Epithelial cell of esophagus (primary cell): ENCODE data around the gene SOD2.
"Not testable (repeated sequence)": the region's sequence is repeated elsewhere in the genome, so short reads cannot be mapped to it uniquely, and the experiment has no call there.

ENCODE experiments used
- DNase-seq: peaks from one replicate; pipeline ENCODE4 v3.0.0; 2010; ENCODE audit warnings: low read depth
- H3K4me3 ChIP-seq: 2 replicates; pipeline ENCODE4 v1.5.1; 2011; ENCODE audit warnings: mild to moderate bottlenecking, low read length, control low read depth
- CTCF ChIP-seq: IDR thresholded peaks from 2 replicates; pipeline ENCODE4 v1.5.1; 2011; ENCODE audit warnings: low read depth, mild to moderate bottlenecking, low read length, control low read depth, inconsistent platforms; ENCODE audit not compliant: insufficient read depth; ENCODE audit errors: missing control alignments

The SOD2 gene

DNA sequence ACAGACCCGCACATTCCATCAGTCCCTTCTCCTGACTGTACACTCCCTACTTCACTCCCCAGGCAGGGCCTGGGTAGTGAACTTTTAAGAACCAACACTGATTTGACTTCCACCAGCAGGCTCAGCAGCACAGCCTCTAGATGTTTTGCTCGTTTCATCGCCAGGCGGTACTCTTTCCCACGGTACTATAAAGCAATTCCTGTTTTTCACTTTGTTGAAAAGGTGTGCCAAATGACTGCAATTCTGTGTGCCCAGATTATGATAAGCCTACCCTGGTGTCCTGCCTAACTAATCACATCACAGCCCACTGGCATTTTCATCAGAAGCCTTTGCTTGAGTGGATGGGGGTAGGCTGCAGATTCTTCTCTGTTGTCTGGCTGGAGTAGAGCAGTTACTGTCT is 21.4 kb upstream of the SOD2 start:
- H3K4me3 ChIP-seq, result no peak overlapping the region
- no peak for DNase-seq
- TF ChIP-seq CTCF, result no peak

DNA sequence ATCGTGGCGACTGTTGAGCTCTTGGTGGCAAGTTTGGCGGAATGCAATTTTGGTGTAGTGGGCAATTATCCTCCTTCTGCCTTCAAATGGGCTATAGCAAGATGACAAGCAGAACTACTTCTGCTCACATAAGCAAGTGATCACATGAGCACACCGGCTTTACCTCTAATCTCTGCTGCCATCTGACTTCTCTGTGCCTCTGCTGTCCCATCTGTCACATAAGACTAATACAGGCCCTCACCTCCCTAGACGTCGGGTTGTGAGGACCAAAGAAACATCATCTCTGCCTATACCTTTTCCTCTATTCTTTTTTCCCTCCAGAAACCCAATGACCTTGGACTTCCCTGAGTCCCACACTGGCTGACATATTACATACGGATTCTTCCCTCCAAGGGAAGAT is 20.9 kb upstream of the SOD2 start:
- H3K4me3 ChIP-seq, result no peak overlapping the region
- no peak for DNase-seq
- no peak for TF ChIP-seq CTCF

DNA sequence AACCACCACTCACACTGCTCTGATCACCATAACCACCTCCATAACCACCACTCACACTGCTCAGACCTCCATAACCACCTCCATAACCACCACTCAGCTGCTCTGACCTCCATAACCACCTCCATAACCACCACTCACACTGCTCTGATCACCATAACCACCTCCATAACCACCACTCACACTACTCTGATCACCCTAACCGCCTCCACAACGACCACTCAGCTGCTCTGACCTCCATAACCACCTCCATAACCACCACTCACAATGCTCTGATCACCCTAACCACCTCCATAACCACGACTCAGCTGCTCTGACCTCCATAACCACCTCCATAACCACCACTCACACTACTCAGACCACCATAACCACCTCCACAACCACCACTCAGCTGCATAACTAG is 19.3 kb upstream of the SOD2 start:
- H3K4me3 ChIP-seq, DNase-seq: not testable (repeated sequence)

- DNase-seq, H3K4me3 ChIP-seq: not testable (repeated sequence)
These were observed 17.6 kb upstream of the SOD2 start for GRCh38 chr6:159710603-159711002.

DNA sequence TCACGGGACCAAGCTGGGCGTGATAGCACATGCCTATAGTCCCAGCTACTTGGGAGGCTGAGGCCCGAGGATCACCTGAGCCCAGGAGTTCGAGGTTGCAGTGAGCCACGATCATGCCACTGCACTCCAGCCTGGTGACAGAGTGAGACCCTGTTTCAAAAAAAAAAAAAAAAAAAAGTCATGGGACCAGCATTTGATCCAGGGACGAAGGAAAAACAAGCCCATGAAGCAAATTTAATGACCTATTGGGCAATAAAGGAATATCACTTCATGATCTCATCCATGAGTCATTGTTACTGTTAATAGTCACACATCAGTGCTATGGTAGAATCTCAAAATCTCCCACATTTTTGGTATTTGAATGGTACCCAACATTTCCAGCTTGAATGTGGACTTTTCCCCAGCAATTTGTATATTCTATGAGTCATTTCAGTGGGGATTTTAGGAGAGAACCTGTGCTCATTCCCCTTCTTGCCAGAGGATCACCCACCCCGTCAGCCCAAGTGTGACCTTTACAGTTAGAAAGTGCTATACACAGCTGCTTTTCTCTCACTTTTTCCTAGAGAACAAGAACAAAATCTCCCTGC is 8.5 kb upstream of the SOD2 start:
- peak; percentile 83 for DNase-seq
- no peak for TF ChIP-seq CTCF
- no peak overlapping the region for H3K4me3 ChIP-seq

DNA sequence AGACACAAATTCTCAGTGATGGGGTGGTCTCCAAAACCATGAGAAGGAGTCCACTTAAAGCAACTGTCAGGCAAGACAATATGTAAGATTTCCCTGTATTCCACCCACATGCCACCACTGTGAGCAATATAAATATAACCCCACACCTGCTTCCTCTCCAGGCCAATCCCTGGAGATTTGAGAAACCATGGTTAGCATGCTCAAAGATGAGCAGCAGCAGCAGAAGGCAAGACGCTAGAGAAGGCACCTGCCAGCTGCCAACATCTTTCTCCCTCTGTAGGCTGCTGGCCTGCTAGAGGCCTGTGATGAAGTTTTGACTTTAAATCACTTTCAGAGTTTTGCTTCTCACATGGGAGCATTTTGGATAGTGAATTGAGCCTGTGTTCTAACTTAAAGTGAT is 7.9 kb upstream of the SOD2 start:
- peak; percentile 36 for DNase-seq
- TF ChIP-seq CTCF, result no peak

DNA sequence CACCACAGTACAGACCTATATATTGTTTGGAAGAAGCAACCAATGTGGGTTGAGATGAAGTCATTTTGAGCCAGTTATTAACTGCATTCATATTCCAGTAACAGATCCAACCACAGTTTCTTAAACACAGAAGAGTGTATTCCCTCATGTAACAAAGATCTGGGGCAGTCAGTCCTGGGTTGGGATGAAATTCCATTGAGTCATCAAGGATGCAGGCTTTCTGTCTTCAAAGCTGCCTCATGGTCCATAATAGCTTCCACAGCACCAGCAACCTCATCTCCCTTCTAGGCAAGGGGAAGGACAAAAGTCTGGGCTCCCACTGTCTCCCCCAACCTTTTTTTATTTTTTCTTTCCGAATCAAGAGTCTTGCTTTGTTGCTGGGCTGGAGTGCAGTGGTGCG is 2.9 kb upstream of the SOD2 start:
- no peak for TF ChIP-seq CTCF
- DNase-seq, result peak; percentile 16
- H3K4me3 ChIP-seq, result no peak overlapping the region

More for the DNA sequence above, 7.9 kb upstream of the SOD2 start:
- H3K4me3 ChIP-seq, result no peak overlapping the region

DNA sequence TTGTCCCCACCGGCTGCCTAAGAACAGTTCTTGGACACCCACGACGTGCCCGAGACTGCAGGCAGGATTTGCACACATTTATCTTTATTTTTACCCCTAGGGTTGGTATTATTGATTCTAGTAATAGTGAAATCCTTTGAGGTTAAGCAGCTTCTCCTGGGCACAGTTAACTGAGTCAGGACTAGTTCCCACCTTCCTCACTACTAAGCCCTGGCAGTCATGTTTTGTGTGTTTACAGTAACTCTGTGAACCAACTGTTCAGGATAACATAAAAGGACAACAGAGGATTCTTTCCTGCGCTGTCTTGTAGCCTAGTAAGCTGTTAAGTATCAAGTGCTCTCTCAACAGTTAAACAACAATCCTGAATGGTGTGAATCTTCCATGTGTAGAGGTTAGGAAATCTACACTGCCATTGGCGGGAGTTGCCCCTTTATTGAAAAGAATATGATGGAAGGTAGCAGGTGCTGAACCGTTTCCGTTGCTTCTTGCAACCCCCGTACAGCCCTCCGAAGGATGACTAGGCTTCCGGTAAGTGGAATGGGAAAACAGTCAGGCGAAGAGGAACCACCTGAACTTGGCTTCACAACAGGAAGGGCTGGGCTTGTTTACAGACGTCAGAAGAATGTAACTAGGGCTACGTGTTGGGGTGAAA is 979 bp upstream of the SOD2 start:
- peak overlapping the region; percentile 63 for H3K4me3 ChIP-seq
- DNase-seq, result peak; percentile 82
- TF ChIP-seq CTCF, result no peak
